ENCODE data around the gene MGST2. TPM values are rescaled to one million over a fixed set of nuclear protein-coding genes. Genes with fewer than 3 reads are reported as not detected.

The MGST2 gene
- total and polyA plus RNA-seq, 2 experiments from 2014 or later = 4.6 to 19.1 TPM

DNA sequence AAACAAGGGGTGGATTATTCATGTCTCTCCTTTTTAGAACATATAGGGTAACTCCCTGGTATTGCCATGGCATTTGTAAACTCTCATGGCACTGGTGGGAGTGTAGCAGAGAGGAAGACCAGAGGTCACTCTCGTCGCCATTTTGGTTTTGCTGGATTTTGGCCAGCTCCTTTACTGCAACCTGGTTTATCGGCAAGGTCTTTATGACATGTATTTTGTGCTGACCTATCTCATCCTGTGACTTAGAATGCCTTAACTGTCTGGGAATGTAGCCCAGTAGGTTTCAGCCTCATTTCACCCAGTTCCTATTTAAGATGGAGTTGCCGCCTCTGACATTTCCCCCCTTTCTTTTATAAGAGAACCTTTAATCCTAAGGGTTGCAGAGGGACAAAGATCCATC lies 45.8 kb downstream of the MGST2 start (continued):
- TF ChIP-seq, protein P1, sequence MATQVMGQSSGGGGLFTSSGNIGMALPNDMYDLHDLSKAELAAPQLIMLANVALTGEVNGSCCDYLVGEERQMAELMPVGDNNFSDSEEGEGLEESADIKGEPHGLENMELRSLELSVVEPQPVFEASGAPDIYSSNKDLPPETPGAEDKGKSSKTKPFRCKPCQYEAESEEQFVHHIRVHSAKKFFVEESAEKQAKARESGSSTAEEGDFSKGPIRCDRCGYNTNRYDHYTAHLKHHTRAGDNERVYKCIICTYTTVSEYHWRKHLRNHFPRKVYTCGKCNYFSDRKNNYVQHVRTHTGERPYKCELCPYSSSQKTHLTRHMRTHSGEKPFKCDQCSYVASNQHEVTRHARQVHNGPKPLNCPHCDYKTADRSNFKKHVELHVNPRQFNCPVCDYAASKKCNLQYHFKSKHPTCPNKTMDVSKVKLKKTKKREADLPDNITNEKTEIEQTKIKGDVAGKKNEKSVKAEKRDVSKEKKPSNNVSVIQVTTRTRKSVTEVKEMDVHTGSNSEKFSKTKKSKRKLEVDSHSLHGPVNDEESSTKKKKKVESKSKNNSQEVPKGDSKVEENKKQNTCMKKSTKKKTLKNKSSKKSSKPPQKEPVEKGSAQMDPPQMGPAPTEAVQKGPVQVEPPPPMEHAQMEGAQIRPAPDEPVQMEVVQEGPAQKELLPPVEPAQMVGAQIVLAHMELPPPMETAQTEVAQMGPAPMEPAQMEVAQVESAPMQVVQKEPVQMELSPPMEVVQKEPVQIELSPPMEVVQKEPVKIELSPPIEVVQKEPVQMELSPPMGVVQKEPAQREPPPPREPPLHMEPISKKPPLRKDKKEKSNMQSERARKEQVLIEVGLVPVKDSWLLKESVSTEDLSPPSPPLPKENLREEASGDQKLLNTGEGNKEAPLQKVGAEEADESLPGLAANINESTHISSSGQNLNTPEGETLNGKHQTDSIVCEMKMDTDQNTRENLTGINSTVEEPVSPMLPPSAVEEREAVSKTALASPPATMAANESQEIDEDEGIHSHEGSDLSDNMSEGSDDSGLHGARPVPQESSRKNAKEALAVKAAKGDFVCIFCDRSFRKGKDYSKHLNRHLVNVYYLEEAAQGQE (IDR thresholded peaks at IDR 0.05; ENCODE audit: unreplicated experiment) = no peak

DNA sequence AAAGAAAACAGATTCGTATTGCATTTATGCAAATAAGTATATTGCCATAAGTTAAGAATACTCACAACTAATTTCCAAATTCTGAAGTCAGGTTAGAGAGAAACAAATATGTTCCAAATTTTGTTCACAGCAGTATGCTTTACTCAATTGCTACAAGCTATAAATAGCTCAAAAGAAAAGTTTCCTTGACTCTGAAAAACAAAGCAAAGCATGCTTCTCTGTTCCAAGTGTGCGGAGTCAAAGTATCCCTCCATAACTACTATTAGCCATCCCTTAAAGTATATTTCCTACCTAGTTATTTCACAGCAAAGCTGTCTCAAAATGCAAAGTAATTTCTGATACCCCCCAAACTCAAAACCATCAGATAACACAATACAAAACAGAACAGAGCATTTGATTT lies 47.3 kb downstream of the MGST2 start:
- Histone ChIP-seq H3K4me2 (no peak overlapping the region), H2AFZ (no peak overlapping the region), H4K20me1 (replicated peaks; ENCODE audit: insufficient read depth) (0 out of 2 replicates have a peak, but pooled peaks cover 3% of the 10 kb centered on the region), H3K27me3 (ENCODE audit: insufficient read depth) (peaks cover 62% of the 10 kb centered on the region), H3K79me2 (replicated peaks; ENCODE audit: insufficient read depth) (no peaks in the 10 kb centered on the region), H3K4me1 (ENCODE audit: insufficient read depth) (no peaks in the 10 kb centered on the region), H3K36me3 (ENCODE audit: insufficient read depth) (no peaks in the 10 kb centered on the region), H3K27ac (ENCODE audit: low read depth) (no peak overlapping the region), H3F3A (replicated peaks; ENCODE audit: low read depth) (no peaks in the 10 kb centered on the region), H3K9me2 (ENCODE audit: insufficient read depth) (no peaks in the 10 kb centered on the region), H3K4me3 (no peak overlapping the region)
- no peak for ATAC-seq
- Mint-ChIP-seq H3K36me3 (ENCODE audit: low read depth) (peaks cover 2% of the 10 kb centered on the region; the same call in 1 of the 3 replicates), H3K4me3 (no peak overlapping the region), H3K4me1 (no peaks in the 10 kb centered on the region; the same call in 2 of the 3 replicates), H3K9me3 (peaks cover 7% of the 10 kb centered on the region; the same call in 2 of the 3 replicates), H3K27ac (no peak overlapping the region), H3K27me3 (ENCODE audit: insufficient read depth, low read depth, poor library complexity) (peaks cover 22% of the 10 kb centered on the region)
- no peak for DNase-seq (ENCODE audit: low spot score)
- TF ChIP-seq CTCF (conservative IDR thresholded peaks at IDR 0.05; ENCODE audit: low read depth in 2 of 2) (no peak), STAT1 (IDR thresholded peaks at IDR 0.05; ENCODE audit: unreplicated experiment) (no peak), NANOG (IDR thresholded peaks at IDR 0.05; ENCODE audit: borderline replicate concordance) (no peak), ZNF114 (CRISPR knock-in tag; IDR thresholded peaks at IDR 0.05) (no peak), CREB1 (CRISPR knock-in tag; IDR thresholded peaks at IDR 0.05; ENCODE audit: low read depth) (no peak), EZH2 (IDR thresholded peaks at IDR 0.05; ENCODE audit: low read depth, unreplicated experiment) (no peak), JUNB (IDR thresholded peaks at IDR 0.05; ENCODE audit: unreplicated experiment) (no peak), ZNF331 (CRISPR knock-in tag; IDR thresholded peaks at IDR 0.05; ENCODE audit: low read depth) (no peak)
- TF ChIP-seq, protein P2, sequence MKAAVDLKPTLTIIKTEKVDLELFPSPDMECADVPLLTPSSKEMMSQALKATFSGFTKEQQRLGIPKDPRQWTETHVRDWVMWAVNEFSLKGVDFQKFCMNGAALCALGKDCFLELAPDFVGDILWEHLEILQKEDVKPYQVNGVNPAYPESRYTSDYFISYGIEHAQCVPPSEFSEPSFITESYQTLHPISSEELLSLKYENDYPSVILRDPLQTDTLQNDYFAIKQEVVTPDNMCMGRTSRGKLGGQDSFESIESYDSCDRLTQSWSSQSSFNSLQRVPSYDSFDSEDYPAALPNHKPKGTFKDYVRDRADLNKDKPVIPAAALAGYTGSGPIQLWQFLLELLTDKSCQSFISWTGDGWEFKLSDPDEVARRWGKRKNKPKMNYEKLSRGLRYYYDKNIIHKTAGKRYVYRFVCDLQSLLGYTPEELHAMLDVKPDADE (IDR thresholded peaks at IDR 0.05) = no peak
- TF ChIP-seq, protein P1 (IDR thresholded peaks at IDR 0.05; ENCODE audit: unreplicated experiment) = no peak

All from GM23338 (cell line).